Uterus (tissue), 2 donors: ENCODE results near the gene DENND4C.

Source experiments
- CTCF ChIP-seq, 4 experiments: fragments of 200-600 bp in 2 of 4; fragments of 450-650 bp in 2 of 4; sonication (generic) in 2 of 4; IDR thresholded peaks; one replicate each; pipeline ENCODE4 v1.5.1; 2016 to 2019; ENCODE audit warnings: antibody characterized with exemption in 4 of 4, mild to moderate bottlenecking in 2 of 4, moderate library complexity in 1 of 4
- POLR2A ChIP-seq, 2 donors: fragments of 450-650 bp; IDR thresholded peaks; one replicate each; pipeline ENCODE4 v1.6.1; 2016; ENCODE audit warnings: antibody characterized with exemption in 2 of 2, mild to moderate bottlenecking in 1 of 2, moderate library complexity in 1 of 2

GRCh38 chr9:19221326-19221725, 9.2 kb upstream of the DENND4C start:
- TF ChIP-seq CTCF (IDR thresholded peaks at IDR 0.05) (no peak), POLR2A (IDR thresholded peaks at IDR 0.05) (no peak)
